K562 (cell line): ENCODE data around the gene ZNF699. TPM values are rescaled to one million over a fixed set of nuclear protein-coding genes. Genes with fewer than 3 reads are reported as not detected.

ENCODE experiments used
- COPS2 ChIP-seq: fragments of 450-650 bp; conservative IDR thresholded peaks from 2 replicates; pipeline ENCODE4 v1.6.1; 2016; ENCODE audit warnings: mild to moderate bottlenecking, moderate library complexity
- CREBBP ChIP-seq: IDR thresholded peaks from one replicate; pipeline ENCODE4 v1.6.1; 2012; ENCODE audit warnings: low read depth, mild to moderate bottlenecking, control low read depth, inconsistent platforms, low read length
- FOXP1 ChIP-seq: sonication (generic); formaldehyde crosslinking; IDR thresholded peaks from 2 replicates; pipeline ENCODE4 v1.8.0; 2022; ENCODE audit warnings: mild to moderate bottlenecking, missing genetic modification reagents
- HDAC6 ChIP-seq: IDR thresholded peaks from 2 replicates; pipeline ENCODE4 v1.6.1; 2012; ENCODE audit warnings: low read depth, mild to moderate bottlenecking, control low read depth, inconsistent platforms, low read length, moderate library complexity
- NCOA6 ChIP-seq: fragments of 450-650 bp; IDR thresholded peaks from 2 replicates; pipeline ENCODE4 v1.6.1; 2017; ENCODE audit warnings: mild to moderate bottlenecking
- NFIC ChIP-seq: fragments of 450-650 bp; IDR thresholded peaks from 2 replicates; pipeline ENCODE4 v1.6.1; 2017; ENCODE audit warnings: mild to moderate bottlenecking, inconsistent platforms
- NR1H2 ChIP-seq: sonication (generic); formaldehyde crosslinking; IDR thresholded peaks from 2 replicates; pipeline ENCODE4 v1.4.0; 2020; ENCODE audit warnings: mild to moderate bottlenecking, missing genetic modification reagents
- RNF2 ChIP-seq: sonication (generic); IDR thresholded peaks from 2 replicates; pipeline ENCODE4 v1.6.1; 2016
- TAL1 ChIP-seq: fragments of 450-650 bp; IDR thresholded peaks from 2 replicates; pipeline ENCODE4 v1.6.1; 2016; ENCODE audit warnings: mild to moderate bottlenecking
- YY1 ChIP-seq, 3 experiments: IDR thresholded peaks; 2 replicates each; pipeline ENCODE4 v1.6.1; 2011; ENCODE audit warnings: low read length in 2 of 3, mild to moderate bottlenecking in 2 of 3, moderate library complexity in 2 of 3, borderline replicate concordance in 1 of 3, control low read depth in 1 of 3, low read depth in 1 of 3; ENCODE audit not compliant: insufficient read depth in 3 of 3, insufficient replicate concordance in 2 of 3, control insufficient read depth in 1 of 3, insufficient read length in 1 of 3; ENCODE audit errors: extremely low read depth in 1 of 3
- ZBTB2 ChIP-seq: fragments of 450-650 bp; IDR thresholded peaks from 2 replicates; pipeline ENCODE4 v1.6.1; 2016; ENCODE audit warnings: antibody characterized with exemption
- ZNF76 ChIP-seq: fragments of 250-450 bp; sonication (Bioruptor Pico); IDR thresholded peaks from 2 replicates; pipeline ENCODE4 v1.4.0; 2020; ENCODE audit warnings: mild to moderate bottlenecking, moderate library complexity, borderline replicate concordance
- polyA plus RNA-seq, 8 experiments: library from polyadenylated mRNA; depleted of rRNA in 4 of 8; stranded (reverse) in 5 of 8; unstranded in 3 of 8; fragments of >200 nt; fragmentation: Nextera tagmentation in 2 of 8; fragmentation: Illumina TruSeq in 1 of 8; extraction: Ambion mirVana in 2 of 8; extraction: Trizol in 1 of 8; gene quantifications; 2 replicates each; pipeline versions ENCODE4 v1.2.1 to v1.2.3, GENCODE V29; 2011 to 2014; ENCODE audit warnings: inconsistent platforms in 1 of 8, missing spikeins in 1 of 8
- total RNA-seq, 7 experiments: library from RNA; depleted of rRNA in 6 of 7; stranded (reverse); fragments of >200 nt in 6 of 7; fragmentation: Illumina TruSeq in 2 of 7; extraction: Trizol in 2 of 7; gene quantifications; 2 replicates each; pipeline versions ENCODE4 v1.2.1 to v1.2.3, GENCODE V29; 2011 to 2021; ENCODE audit warnings: low replicate concordance in 1 of 7
- TF ChIP-seq, protein P1 (sequence below): IDR thresholded peaks from 3 replicates; pipeline ENCODE4 v1.6.1; 2011; ENCODE audit warnings: borderline replicate concordance, mild to moderate bottlenecking, moderate library complexity; ENCODE audit not compliant: insufficient read length; ENCODE audit errors: extremely low read depth

Gene ZNF699
- total and polyA plus RNA-seq, 9 of the 15 experiments (the other 6 are each of a cell fraction or from before 2014, with no cell fraction given): 0.08 to 4.1 (median 3.1) TPM

- TF ChIP-seq RNF2 (no peak), NFIC (no peak), ZNF76 (no peak), FOXP1 (CRISPR knock-in tag) (no peak), ZBTB2 (no peak), NCOA6 (no peak), NR1H2 (CRISPR knock-in tag) (no peak), TAL1 (no peak), COPS2 (no peak), CREBBP (no peak), HDAC6 (no peak), YY1 (IDR thresholded peaks at IDR 0.05; ENCODE audit: borderline replicate concordance in 1 of 3, control insufficient read depth in 1 of 3, extremely low read depth in 1 of 3, insufficient read depth in 3 of 3, insufficient read length in 1 of 3, insufficient replicate concordance in 2 of 3, low read depth in 1 of 3, low read length in 2 of 3) (no peak)
- TF ChIP-seq, protein P1, sequence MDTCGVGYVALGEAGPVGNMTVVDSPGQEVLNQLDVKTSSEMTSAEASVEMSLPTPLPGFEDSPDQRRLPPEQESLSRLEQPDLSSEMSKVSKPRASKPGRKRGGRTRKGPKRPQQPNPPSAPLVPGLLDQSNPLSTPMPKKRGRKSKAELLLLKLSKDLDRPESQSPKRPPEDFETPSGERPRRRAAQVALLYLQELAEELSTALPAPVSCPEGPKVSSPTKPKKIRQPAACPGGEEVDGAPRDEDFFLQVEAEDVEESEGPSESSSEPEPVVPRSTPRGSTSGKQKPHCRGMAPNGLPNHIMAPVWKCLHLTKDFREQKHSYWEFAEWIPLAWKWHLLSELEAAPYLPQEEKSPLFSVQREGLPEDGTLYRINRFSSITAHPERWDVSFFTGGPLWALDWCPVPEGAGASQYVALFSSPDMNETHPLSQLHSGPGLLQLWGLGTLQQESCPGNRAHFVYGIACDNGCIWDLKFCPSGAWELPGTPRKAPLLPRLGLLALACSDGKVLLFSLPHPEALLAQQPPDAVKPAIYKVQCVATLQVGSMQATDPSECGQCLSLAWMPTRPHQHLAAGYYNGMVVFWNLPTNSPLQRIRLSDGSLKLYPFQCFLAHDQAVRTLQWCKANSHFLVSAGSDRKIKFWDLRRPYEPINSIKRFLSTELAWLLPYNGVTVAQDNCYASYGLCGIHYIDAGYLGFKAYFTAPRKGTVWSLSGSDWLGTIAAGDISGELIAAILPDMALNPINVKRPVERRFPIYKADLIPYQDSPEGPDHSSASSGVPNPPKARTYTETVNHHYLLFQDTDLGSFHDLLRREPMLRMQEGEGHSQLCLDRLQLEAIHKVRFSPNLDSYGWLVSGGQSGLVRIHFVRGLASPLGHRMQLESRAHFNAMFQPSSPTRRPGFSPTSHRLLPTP: no peak
Measured at GRCh38 chr19:9321338-9321737, 11.7 kb upstream of the ZNF699 start (continued).
